ENCODE data around the gene DMRT3.

GRCh38 chr9:974996-975739, 1.3 kb upstream of the DMRT3 start:
- TF ChIP-seq CTCF (IDR thresholded peaks at IDR 0.05), result no peak
- no peak for TF ChIP-seq POLR2A (IDR thresholded peaks at IDR 0.05)

Data from heart left ventricle (tissue), 13 donors.